Measurements from ENCODE around the gene DTX3L. TPM values are rescaled to one million over a fixed set of nuclear protein-coding genes. Genes with fewer than 3 reads are reported as not detected.
A peak's percentile ranks its signal among the peaks of the same experiment; 100 is the strongest.
"Not testable (repeated sequence)": the region's sequence is repeated elsewhere in the genome, so short reads cannot be mapped to it uniquely, and the experiment has no call there.

Gene DTX3L
- total RNA-seq, 1 donor from 2014 or later = 13.0 TPM

DNA sequence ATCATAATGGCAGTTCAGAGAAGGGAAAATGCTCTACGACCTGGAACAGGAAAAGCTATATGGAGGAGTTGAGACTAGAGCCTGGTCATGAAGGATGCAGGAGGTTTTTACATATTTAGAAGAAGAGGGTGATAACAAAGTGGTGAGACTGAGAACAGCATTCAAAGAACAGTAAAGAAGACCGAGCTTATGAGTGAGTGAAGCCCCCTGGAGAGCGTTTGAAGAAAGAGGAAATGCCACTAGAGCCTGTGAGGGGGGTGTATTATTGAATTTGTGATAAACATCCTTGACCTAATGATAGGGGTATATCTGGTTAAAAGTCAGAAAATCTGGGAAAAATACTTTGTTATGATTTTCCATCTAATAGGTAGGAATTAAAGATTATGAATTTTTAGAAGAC, 4.2 kb upstream of the DTX3L start:
- no peak overlapping the region for H3K27ac Mint-ChIP-seq

DNA sequence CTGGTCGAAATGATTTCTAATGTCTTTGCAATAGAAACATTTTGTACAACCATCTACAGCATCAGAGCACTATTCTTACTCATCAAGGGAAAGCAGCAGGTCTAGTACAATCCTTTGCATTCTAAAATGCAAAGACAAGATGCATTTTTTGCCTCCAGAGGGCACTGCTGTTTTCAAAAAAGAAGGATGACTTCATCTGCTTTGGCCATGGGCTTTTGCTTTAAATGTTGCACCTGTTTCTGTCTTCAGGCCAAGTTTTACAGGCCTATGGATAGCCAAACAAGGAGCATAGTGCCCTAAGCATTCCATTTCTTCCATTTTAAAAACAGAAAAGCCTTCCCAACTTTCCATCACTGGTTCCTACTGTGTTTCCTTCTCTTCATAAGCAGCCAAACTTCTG, 3.5 kb upstream of the DTX3L start:
- Mint-ChIP-seq H3K27ac (no peak overlapping the region), H3K36me3 (ENCODE audit: insufficient read depth) (peaks cover 1% of the 10 kb centered on the region), H3K4me1 (ENCODE audit: low read depth) (peaks cover 9% of the 10 kb centered on the region), H3K9me3 (ENCODE audit: low read depth) (no peaks in the 10 kb centered on the region), H3K4me3 (ENCODE audit: low read depth) (no peak overlapping the region), H3K27me3 (no peaks in the 10 kb centered on the region)
- DNase-seq (ENCODE audit: low spot score, unreplicated experiment) = peak; percentile 18
- TF ChIP-seq, protein P1, sequence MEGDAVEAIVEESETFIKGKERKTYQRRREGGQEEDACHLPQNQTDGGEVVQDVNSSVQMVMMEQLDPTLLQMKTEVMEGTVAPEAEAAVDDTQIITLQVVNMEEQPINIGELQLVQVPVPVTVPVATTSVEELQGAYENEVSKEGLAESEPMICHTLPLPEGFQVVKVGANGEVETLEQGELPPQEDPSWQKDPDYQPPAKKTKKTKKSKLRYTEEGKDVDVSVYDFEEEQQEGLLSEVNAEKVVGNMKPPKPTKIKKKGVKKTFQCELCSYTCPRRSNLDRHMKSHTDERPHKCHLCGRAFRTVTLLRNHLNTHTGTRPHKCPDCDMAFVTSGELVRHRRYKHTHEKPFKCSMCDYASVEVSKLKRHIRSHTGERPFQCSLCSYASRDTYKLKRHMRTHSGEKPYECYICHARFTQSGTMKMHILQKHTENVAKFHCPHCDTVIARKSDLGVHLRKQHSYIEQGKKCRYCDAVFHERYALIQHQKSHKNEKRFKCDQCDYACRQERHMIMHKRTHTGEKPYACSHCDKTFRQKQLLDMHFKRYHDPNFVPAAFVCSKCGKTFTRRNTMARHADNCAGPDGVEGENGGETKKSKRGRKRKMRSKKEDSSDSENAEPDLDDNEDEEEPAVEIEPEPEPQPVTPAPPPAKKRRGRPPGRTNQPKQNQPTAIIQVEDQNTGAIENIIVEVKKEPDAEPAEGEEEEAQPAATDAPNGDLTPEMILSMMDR (IDR thresholded peaks at IDR 0.05; ENCODE audit: unreplicated experiment) = peak; percentile 66

More for the DNA sequence above, 4.2 kb upstream of the DTX3L start:
- DNase-seq (ENCODE audit: low spot score, unreplicated experiment) = no peak
- TF ChIP-seq, protein P1 (IDR thresholded peaks at IDR 0.05; ENCODE audit: unreplicated experiment) = no peak
- Mint-ChIP-seq H3K36me3 (ENCODE audit: insufficient read depth) (peaks cover 2% of the 10 kb centered on the region), H3K9me3 (ENCODE audit: low read depth) (no peaks in the 10 kb centered on the region), H3K4me3 (ENCODE audit: low read depth) (no peak overlapping the region), H3K4me1 (ENCODE audit: low read depth) (peaks cover 7% of the 10 kb centered on the region), H3K27me3 (no peaks in the 10 kb centered on the region)

DNA sequence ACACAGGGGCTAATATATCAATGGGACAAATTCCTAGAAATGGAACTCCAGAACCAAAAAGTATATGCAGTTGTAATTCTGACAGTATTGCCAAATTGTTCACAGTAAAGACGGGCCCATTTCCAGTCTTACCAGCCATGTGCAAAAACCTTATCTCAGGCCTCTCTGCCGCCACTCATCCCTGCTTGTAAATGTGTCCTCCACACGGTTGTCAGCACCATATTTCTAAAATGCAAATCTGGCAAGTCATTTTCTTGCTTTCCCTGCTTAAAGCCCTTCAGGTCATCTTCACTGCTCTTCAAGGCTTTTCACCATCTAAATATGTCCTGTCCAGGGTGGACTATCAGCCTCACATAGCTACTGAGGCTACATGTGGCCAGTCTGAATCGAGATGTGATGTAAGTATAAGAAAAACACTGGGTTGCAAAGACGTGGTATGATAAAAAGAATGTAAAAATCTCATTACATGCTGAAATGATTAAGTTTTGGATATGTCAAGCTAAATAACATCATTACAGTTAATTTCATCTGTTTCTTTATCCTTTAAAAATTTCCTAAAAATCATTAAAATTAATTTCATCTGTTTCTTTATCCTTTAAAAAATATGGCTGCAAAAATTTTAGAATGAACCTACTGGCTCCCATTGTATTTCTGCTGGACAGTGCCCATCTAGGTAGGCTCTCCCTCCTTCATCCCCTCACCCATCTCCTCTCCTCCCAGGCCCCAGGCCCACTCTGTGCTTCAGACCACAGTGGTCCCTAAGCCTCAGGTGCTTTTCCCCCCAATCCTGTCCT, 1.0 kb upstream of the DTX3L start:
- H3K36me3 Mint-ChIP-seq (ENCODE audit: insufficient read depth) = peaks cover 5% of the 10 kb centered on the region
- peak overlapping the region; percentile 80 for H3K4me3 Mint-ChIP-seq (ENCODE audit: low read depth)
- peaks cover 9% of the 10 kb centered on the region for H3K4me1 Mint-ChIP-seq (ENCODE audit: low read depth)

DNA sequence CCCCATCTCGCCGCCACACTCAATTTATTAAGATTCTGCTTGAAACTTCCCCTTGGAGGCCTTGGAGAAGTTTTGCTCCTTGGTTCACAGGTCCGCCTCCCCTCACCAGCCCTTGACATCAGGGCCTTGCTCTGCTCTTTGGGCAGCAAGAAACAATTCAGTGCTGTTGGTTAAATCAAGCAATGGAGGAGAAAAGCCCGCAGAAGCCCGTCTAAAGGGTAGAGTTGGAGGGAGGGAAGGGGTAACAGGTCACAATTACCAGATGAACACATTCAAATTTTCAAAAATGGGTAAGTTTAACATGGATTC, 467 bp upstream of the DTX3L start:
- Mint-ChIP-seq H3K36me3 (ENCODE audit: insufficient read depth) (peaks cover 5% of the 10 kb centered on the region), H3K9me3 (ENCODE audit: low read depth) (no peaks in the 10 kb centered on the region), H3K4me1 (ENCODE audit: low read depth) (peaks cover 13% of the 10 kb centered on the region), H3K27ac (peak overlapping the region; percentile 94), H3K27me3 (no peaks in the 10 kb centered on the region), H3K4me3 (ENCODE audit: low read depth) (peak overlapping the region; percentile 80)
- DNase-seq (ENCODE audit: low spot score, unreplicated experiment) = no peak
- TF ChIP-seq, protein P1 (IDR thresholded peaks at IDR 0.05; ENCODE audit: unreplicated experiment) = no peak

More for the DNA sequence above, 1.0 kb upstream of the DTX3L start:
- Mint-ChIP-seq H3K27ac (peak overlapping the region; percentile 94), H3K27me3 (no peaks in the 10 kb centered on the region), H3K9me3 (ENCODE audit: low read depth) (no peaks in the 10 kb centered on the region)
- no peak for DNase-seq (ENCODE audit: low spot score, unreplicated experiment)
- TF ChIP-seq, protein P1 (IDR thresholded peaks at IDR 0.05; ENCODE audit: unreplicated experiment) = no peak

DNA sequence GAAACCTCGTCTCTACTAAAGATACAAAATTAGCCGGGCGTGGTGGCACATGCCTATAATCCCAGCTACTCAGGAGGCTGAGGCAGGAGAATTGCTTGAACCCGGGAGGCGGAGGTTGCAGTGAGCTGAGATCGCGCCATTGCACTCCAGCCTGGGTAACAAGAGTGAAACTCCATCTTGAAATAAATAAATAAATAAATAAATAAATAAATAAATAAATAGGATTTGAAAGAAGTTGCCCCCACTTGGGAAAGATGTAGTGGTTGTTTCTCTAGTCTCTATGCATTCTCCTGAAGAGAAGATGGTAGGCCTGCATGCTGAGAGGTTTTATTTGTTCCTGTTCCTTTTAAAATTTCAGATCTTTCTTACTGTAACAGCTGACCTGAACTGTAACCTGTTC, 4.0 kb downstream of the DTX3L start:
- Mint-ChIP-seq H3K4me1 (ENCODE audit: low read depth) (peaks cover 24% of the 10 kb centered on the region), H3K27ac (peak overlapping the region; percentile 55)
- not testable (repeated sequence) for DNase-seq (ENCODE audit: low spot score, unreplicated experiment); H3K9me3 Mint-ChIP-seq (ENCODE audit: low read depth); H3K27me3 Mint-ChIP-seq; H3K4me3 Mint-ChIP-seq (ENCODE audit: low read depth); H3K36me3 Mint-ChIP-seq (ENCODE audit: insufficient read depth)

DNA sequence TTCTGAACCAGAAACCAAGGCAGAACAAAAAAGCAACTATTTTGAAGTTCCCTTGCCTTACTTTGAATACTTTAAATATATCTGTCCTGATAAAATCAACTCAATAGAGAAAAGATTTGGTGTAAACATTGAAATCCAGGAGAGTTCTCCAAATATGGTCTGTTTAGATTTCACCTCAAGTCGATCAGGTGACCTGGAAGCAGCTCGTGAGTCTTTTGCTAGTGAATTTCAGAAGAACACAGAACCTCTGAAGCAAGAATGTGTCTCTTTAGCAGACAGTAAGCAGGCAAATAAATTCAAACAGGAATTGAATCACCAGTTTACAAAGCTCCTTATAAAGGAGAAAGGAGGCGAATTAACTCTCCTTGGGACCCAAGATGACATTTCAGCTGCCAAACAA, 4.6 kb downstream of the DTX3L start:
- peaks cover 10% of the 10 kb centered on the region for H3K36me3 Mint-ChIP-seq (ENCODE audit: insufficient read depth)
- TF ChIP-seq, protein P1 (IDR thresholded peaks at IDR 0.05; ENCODE audit: unreplicated experiment) = no peak
- H3K27ac Mint-ChIP-seq = peak overlapping the region; percentile 55
- H3K27me3 Mint-ChIP-seq = no peaks in the 10 kb centered on the region
- no peaks in the 10 kb centered on the region for H3K9me3 Mint-ChIP-seq (ENCODE audit: low read depth)
- no peak overlapping the region for H3K4me3 Mint-ChIP-seq (ENCODE audit: low read depth)
- no peak for DNase-seq (ENCODE audit: low spot score, unreplicated experiment)
- peaks cover 24% of the 10 kb centered on the region for H3K4me1 Mint-ChIP-seq (ENCODE audit: low read depth)
